ENCODE measurements around the gene RPL26.
"Not testable (repeated sequence)": the region's sequence is repeated elsewhere in the genome, so short reads cannot be mapped to it uniquely, and the experiment has no call there.

The RPL26 gene

DNA sequence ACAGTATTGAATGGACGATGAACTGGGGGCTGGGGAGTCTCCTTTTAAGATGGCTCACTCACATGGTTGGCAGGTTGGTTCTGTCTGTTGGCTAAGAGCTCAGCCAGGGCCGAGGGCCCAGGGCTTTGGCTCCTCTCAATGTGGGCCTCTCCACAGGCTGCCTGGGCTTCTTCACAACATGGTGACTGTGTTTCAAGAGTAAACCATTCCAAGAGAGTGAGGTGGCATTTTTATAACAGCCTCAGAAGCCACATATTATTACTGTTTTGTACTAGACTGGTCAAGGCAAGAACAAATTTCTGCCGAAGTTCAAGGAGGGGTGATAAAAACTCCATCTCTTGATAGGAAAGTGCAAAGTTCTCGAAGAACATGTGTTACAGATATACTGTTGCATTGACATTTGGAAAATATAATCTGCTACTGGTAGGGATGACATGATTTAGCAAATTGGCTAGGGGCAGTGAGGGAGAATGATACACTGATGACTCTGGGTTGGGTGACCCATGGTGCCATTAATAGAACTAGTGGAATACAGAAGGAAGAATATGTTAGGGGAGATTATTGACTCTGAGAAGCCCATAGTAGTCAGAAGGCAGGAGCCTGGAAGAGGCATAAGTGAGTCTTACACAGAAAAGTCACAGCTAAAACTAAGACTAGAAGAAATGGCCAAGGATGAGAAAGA lies 20.2 kb downstream of the RPL26 start:
- no peak for DNase-seq

DNA sequence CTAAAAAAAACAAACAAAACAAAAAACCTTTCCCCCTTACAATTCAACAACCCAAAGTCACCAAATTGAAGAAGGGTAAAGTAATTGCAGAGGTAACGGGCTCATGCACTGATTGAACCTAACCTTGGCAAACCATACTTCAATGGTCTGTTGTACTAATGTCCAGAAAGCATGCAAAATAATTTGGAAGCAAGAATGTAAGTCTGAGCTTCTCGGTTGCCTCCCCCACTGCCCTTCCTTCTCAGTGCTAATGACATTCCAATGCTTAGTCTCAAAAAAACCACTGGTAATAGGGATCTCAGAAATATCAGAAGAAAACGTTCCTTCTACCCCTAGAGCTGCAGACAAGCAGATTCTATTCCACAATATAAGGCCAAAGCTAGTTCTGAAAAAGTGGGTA lies 22.2 kb downstream of the RPL26 start:
- no peak for DNase-seq

DNA sequence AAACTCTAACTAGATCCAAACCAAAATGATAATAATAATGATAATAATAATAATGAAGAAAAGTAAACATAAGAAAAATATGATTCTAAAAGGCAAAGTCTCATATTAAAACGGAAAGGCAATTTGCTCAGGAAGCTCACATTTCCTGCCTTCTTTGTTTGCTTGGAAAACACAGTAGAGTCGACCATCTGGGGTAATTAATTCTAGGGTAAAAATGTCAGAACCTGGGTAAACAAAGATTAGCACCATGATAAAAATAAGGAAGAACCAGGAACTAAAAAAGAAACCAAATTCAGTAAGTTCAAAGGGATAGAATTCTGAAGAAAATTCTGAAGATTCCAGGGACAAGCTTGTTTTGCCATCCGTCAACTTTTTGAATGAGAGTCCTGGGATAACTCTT lies 22.7 kb downstream of the RPL26 start:
- no peak for DNase-seq

DNA sequence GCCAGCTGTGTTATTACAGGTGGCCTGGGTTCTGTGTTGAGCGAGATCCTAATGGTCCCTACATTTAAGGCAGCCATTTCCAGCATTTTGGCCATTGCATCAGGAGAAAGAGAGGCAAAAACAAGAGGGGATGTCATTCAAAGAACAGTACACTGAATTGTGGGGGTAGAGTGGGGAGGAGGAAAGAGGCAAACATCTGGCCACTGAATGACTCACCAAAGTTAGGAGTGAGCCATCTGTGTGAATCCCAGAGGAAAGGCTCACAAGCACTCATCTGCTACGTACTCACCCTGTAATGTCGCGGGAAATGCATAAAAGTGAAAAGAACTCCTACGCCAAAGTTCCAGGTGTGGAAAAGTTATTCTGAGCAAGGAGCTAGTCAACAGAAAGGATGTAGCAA lies 23.2 kb downstream of the RPL26 start:
- DNase-seq = peak; percentile 83

DNA sequence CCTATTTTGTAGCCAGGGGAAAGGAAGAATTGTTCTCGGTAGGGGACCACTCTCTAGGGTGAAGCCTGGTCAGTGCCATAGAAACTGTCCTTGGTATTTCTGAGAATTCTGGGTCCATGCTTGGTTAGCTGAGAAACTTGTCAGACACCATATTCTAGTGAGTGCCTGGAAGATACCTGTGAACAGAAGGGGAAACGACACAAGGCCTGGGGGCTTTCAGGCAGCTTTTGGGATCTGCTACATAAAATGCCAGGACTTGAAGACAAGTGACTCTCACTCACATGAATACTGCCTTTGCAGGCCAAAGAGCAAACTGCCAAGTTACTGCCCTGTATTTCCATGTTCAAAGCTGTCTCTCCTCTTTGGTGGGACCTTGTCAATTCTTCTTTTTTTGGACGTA lies 25.1 kb downstream of the RPL26 start:
- no peak for DNase-seq

DNA sequence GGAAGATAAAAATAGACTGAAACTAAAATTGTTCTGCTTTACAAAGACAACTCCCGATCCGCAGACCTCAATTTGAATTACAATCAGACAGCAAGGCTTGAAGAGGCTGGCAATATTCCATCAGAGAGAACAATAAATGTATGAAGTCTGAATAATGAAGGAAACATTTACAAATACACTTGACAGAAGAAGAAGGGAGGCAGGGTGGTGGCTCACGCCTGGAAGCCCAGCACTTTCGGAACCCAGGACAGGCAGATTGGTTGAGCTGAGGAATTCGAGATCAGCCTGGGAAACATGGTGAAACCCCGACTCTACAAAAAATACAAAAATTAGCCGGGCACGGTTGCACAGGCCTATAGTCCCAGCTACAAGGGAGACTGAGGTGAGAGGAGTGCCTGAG lies 28.8 kb downstream of the RPL26 start:
- DNase-seq = no peak

DNA sequence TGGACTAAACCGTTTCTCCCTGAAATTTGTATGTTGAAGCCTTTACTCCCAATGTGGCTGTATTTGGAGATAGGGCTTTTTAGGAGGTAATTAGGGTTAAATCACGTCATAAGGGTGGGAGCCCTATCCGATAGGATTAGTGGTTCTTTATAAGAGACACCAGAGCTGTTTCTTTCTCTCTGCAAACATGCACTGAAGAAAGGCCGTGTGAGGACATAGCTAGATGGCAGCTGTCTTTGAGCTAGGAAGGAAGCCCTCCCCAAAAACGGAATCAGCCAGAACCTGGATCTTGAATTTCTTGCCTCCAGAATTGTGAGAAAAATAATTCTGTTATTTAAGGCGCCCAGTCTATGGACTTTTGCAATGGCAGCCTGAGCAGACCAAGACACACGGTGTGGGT lies 29.3 kb downstream of the RPL26 start:
- DNase-seq = peak; percentile 49

DNA sequence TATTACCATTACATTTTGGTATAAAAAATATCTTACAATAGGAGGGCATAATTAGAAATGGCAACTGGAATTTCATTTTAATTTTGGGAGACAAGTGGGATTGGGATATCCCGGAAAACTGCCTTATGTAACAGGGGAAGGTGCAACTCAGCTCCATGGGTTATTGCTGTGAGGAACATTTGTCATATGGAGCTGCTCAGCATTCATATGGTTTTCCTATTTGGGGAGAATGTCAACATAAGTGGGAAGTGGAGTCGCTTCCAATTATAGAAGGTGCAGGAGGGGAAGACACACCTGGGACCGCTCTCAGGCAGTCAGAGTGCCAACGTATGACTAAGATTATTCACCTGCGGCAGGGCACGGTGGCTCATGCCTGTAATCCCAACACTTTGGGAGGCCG lies 32.7 kb downstream of the RPL26 start:
- no peak for DNase-seq

DNA sequence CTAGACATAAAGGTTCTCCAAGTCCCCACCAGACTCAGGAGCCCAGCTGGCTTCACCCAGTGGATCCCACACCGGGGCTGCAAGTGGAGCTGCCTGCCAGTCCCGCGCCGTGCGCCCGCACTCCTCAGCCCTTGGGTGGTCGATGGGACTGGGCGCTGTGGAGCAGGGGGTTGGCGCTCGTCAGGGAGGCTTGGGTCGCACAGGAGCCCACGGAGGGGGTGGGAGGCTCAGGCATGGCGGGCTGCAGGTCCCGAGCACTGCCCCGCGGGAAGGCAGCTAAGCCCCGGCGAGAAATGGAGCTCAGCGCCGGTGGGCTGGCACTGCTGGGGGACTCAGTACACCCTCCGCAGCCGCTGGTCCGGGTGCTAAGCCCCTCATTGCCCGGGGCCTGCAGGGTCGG lies 36.0 kb downstream of the RPL26 start:
- DNase-seq = not testable (repeated sequence)

DNA sequence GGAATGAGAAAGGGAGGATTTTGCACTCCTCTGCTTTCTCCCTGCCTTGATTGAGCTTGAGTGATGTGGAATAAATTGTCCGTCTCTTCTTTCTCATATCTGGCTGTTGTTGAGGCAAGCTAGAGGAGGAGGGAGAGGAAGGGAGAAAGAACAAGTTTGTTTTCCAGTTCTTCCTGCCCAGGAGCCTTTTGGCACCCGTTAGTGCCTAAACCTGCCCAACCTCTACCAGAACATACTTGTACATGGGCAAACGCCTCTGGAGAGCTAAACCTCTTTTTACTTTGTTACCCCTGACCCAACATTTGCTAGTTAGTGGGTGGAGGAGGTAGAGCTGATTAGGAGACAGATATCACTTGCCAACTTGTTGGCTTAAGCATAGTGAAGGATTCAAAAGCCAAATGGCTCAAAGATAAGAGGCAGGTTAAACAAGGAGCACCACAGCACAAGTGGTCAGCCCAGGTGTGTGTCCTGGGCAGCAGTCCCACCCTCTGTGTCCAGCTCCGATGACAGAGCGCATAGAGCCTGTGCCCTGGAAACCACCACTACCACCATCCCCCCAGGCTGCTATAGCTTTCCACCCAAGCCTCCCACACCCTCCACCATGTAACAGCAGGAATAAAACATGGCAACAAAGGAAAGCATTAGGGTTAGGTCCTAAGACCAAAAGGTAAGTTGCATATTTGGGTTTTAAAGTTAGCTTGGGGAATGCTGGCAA lies 36.9 kb downstream of the RPL26 start:
- DNase-seq = no peak

DNA sequence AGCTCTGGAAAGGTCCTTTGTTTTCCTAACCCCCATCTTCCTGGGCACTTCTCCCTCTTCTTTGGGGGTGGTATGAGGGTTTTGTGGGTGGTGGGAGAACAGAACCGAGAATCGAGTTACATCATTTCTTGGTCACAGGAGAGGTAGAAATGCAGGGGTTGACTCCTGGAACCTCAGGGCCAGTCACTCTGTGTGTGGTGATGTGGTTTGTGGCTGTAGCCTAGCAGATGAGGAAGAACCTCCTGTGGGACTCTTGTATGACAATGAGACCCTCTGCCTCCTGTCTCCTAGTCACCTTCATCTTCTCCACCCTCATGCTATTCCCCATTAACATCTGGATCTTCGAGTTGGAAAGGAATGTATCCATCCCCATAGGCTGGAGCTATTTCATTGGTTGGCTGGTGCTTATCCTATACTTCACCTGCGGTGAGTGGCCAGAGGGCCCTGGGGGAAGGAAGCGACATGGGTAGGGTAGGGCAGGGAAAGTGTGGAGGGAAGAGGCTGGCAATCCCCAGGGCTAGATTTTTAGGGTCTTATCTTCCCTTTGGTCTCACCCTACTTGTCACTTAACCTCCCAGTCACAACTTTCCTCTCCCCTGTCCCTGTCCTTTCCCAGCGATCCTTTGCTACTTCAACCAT lies 37.8 kb downstream of the RPL26 start:
- DNase-seq = no peak

DNA sequence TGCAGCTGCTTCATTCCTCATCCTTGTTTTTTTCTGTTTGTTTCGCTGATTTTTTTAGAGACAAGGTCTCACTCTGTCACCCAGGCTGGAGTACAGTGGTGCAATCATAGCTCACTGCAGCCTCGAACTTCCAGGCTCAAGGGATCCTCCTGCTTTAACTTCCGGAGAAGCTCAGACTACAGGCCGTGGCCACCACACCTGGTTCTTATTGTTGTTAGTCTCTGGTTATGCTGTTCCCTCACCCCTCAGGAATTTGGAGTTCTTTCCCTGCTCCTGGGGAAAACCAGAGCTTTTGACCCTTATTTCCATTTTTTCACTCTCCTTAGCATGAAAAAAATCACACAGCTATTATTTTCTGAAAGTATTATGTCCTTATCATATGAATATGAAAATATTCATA lies 41.5 kb downstream of the RPL26 start:
- no peak for DNase-seq

DNA sequence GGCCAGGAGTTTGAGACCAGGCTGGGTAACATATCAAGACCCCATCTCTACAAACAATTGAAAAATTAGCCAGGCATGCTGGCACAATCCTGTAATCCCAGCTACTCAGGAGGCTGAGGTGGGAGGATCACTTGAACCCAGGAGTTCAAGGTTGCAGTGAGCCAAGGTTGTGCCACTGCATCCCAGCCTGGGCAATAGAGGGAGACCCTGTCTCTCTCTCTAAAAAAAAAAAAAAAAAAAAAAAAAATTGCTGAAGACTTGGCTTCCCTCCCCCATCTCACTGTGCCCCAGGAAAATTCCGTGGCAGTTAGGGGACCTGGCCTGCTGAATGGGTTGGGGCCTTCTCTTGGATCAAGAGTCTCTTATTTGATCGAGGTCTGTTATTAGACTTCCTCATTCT lies 43.5 kb downstream of the RPL26 start, which contains the start of gene ODF4:
Gene ODF4 (plus strand): TSS at position 301 of the 400 bp plus-strand sequence. CDS start 212 bp downstream, outside the sequence.
- no peak for DNase-seq

DNA sequence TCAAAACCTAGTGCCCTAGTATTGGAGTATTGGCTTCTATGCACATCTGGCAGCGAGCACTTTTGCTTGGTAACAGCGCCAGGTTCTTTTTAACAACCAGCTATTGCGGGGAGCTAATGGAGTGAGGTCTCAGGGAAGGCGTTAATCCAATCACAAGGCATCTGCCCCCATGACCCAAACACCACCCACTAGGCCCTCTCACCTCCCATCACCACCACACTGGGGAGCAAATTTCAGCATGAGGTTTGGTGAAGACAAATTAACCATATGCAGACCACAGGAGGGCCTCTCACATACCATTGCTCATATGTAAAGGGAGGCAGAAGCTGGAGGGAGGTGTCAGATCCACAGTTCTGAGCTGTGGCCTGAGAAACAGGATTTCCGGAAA lies 44.2 kb downstream of the RPL26 start:
- DNase-seq = peak; percentile 77

DNA sequence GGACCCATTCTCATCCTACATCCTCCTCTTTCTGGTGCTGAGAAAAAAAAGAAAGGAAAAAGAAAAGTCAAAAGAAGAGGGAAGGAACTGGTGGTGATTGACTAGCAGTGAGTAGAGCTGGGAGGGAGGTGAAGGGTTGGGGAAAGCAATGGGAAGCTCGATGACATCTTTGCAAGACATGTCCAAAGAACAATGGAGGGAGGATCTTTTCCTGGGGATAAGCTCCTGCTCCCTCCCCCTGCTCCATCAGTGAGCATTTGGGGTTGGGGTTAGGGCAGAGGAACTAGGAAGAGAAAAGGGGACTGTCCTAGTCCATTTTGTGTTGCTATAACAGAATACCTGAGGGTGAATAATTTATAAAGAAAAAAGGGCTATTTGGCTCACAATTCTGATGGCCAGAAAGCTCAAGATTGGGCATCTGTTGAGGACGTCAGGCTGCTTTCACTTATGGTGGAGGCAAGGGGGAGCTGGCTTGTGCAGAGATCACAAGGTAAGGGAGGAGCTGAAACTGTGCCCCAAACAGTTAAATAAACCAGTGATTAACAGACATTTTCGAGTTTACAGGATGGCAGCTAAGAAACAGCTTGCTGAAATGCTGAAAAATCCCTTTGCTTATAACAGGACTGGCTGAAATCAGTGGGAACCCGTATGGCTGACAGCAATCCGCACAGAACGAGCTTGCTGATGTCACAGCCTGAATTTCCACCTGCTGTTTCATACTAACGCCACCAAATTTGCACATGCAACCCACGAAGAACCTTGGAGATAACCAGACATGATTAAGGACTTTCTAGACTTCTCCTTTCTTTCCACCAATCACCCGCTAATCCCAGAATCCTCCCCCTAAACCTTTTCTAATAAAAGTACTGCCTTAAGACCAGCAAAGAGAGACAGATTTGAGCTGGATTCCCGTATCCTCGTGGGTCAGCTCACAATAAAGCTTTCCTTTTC lies 44.9 kb downstream of the RPL26 start:
- DNase-seq = peak; percentile 77

DNA sequence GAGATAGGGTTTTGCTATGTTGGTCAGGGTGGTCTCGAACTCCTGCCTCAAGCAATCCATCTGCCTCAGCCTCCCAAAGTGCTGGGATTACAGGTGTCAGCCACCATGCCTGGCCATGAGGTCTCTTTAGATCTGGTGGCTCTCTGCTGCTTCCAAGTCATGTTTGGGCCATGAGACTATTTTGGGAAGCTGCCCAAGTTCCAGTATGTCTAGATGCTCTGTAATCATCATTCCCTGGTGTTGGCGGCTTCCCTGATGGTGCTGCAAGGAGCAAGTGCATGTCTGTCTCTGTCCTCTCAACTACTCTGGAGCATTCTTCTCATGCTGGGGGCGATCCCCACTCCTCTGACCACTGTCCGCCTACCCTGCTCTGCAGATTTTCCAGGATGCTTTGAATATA lies 49.7 kb downstream of the RPL26 start:
- DNase-seq = no peak

DNA sequence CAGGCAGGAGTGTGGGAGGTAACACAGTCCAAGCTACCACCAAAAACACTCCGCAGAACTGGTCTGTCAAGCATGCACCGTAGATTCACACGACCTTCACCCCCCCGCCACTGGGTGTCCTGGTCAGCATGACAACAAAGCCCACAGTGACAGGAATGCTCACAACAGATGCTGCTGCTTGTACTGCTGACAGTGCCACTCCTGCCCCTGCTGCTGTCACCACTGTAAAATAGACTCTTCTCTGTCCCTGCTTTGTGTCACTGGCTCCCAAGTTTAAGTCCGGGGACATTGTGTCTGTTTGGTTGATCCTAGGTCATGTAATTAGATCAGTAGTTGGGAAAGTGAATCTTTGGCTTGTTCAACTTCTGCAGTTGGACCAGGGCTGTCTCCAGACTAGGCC lies 50.3 kb downstream of the RPL26 start:
- peak; percentile 65 for DNase-seq

DNA sequence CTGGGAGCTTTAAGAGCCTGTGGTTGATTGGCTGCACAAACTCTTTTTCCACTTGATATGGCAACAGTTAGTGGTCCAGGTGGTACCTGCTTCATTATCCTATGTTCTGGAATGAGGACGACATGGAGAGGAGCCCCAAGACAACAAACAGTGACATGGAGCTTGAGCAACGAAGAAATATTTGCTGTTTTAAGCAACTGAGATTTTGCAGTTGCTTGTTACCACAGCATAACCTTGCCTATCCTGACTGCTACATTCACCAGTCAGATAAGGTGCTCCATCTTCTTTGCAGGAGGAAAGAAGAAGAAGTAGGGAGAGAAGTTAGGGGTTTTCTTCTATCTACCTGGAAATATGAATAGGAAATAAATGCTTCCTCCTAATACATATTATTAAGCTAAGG lies 50.9 kb downstream of the RPL26 start:
- no peak for DNase-seq

Measured in NCI-H82 (cell line).